PFSK-1 (cell line): ENCODE measurements around the gene CHST10.

Experiments used
- POLR2AphosphoS5 ChIP-seq: IDR thresholded peaks from 2 replicates; pipeline ENCODE4 v1.6.1; 2012; ENCODE audit warnings: low read depth, mild to moderate bottlenecking, control low read depth, low read length, moderate library complexity
- SIN3A ChIP-seq: IDR thresholded peaks from 2 replicates; pipeline ENCODE4 v1.6.1; 2012; ENCODE audit warnings: mild to moderate bottlenecking, low read length, moderate library complexity, borderline replicate concordance; ENCODE audit not compliant: insufficient read depth
- TAF1 ChIP-seq: IDR thresholded peaks from 2 replicates; pipeline ENCODE4 v1.6.1; 2012; ENCODE audit warnings: low read length, control low read depth, borderline replicate concordance; ENCODE audit not compliant: insufficient read depth
- TF ChIP-seq, protein P1 (sequence below), 2 experiments: IDR thresholded peaks; 2 replicates each; pipeline versions ENCODE4 v1.6.1 to v1.8.0; 2011 to 2012; ENCODE audit warnings: low read depth in 2 of 2, low read length in 2 of 2, control low read depth in 1 of 2, inconsistent platforms in 1 of 2, mild to moderate bottlenecking in 1 of 2, moderate library complexity in 1 of 2; ENCODE audit not compliant: insufficient read depth in 1 of 2

- no peak for TF ChIP-seq POLR2AphosphoS5
- TF ChIP-seq TAF1 = no peak
- TF ChIP-seq, protein P1, sequence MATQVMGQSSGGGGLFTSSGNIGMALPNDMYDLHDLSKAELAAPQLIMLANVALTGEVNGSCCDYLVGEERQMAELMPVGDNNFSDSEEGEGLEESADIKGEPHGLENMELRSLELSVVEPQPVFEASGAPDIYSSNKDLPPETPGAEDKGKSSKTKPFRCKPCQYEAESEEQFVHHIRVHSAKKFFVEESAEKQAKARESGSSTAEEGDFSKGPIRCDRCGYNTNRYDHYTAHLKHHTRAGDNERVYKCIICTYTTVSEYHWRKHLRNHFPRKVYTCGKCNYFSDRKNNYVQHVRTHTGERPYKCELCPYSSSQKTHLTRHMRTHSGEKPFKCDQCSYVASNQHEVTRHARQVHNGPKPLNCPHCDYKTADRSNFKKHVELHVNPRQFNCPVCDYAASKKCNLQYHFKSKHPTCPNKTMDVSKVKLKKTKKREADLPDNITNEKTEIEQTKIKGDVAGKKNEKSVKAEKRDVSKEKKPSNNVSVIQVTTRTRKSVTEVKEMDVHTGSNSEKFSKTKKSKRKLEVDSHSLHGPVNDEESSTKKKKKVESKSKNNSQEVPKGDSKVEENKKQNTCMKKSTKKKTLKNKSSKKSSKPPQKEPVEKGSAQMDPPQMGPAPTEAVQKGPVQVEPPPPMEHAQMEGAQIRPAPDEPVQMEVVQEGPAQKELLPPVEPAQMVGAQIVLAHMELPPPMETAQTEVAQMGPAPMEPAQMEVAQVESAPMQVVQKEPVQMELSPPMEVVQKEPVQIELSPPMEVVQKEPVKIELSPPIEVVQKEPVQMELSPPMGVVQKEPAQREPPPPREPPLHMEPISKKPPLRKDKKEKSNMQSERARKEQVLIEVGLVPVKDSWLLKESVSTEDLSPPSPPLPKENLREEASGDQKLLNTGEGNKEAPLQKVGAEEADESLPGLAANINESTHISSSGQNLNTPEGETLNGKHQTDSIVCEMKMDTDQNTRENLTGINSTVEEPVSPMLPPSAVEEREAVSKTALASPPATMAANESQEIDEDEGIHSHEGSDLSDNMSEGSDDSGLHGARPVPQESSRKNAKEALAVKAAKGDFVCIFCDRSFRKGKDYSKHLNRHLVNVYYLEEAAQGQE (IDR thresholded peaks at IDR 0.05; ENCODE audit: insufficient read depth in 1 of 2, low read depth in 2 of 2, low read length in 2 of 2) = no peak
- TF ChIP-seq SIN3A = no peak
Observed at GRCh38 chr2:100381240-100381639, 36.2 kb downstream of the CHST10 start.
